Gastroesophageal sphincter (tissue), 4 donors: ENCODE measurements around the gene ANXA2. TPM values are rescaled to one million over a fixed set of nuclear protein-coding genes. Genes with fewer than 3 reads are reported as not detected.

Experiments
- ATAC-seq: fragments of 150-250 bp; one replicate; pipeline ENCODE4 v1.9.1; 2016; ENCODE audit warnings: mild to moderate bottlenecking, moderate library complexity
- H3K27ac ChIP-seq, 4 donors: fragments of 200-600 bp; sonication (generic) in 3 of 4; 1 replicate in 3 of 4; 2 replicates in 1 of 4; pipeline ENCODE4 v1.5.1; 2016 to 2019
- H3K27me3 ChIP-seq: fragments of 200-600 bp; sonication (generic); one replicate; pipeline ENCODE4 v1.5.1; 2019
- H3K36me3 ChIP-seq, 2 donors: fragments of 200-600 bp; sonication (generic); one replicate each; pipeline ENCODE4 v1.5.1; 2019; ENCODE audit warnings: control low read depth in 1 of 2
- H3K4me1 ChIP-seq, 3 donors: fragments of 200-600 bp; sonication (generic); 1 replicate in 2 of 3; 2 replicates in 1 of 3; pipeline ENCODE4 v1.5.1; 2016 to 2019; ENCODE audit warnings: control low read depth in 2 of 3
- H3K4me3 ChIP-seq, 2 donors: fragments of 200-600 bp; sonication (generic); one replicate each; pipeline ENCODE4 v1.5.1; 2019; ENCODE audit warnings: mild to moderate bottlenecking in 1 of 2, moderate library complexity in 1 of 2
- H3K9me3 ChIP-seq, 3 donors: fragments of 200-600 bp; sonication (generic); one replicate each; pipeline ENCODE4 v1.5.1; 2017 to 2019; ENCODE audit warnings: control low read depth in 2 of 3
- CTCF ChIP-seq, 4 experiments: fragments of 200-600 bp in 2 of 4; fragments of 450-650 bp in 2 of 4; sonication (generic) in 1 of 4; IDR thresholded peaks; one replicate each; pipeline ENCODE4 v1.5.1; 2017 to 2019; ENCODE audit warnings: antibody characterized with exemption in 4 of 4, mild to moderate bottlenecking in 2 of 4, moderate library complexity in 2 of 4
- EP300 ChIP-seq: sonication (generic); formaldehyde crosslinking; IDR thresholded peaks from one replicate; pipeline ENCODE4 v1.6.1; 2017; ENCODE audit warnings: antibody characterized with exemption, mild to moderate bottlenecking
- POLR2A ChIP-seq, 2 donors: fragments of 450-650 bp; IDR thresholded peaks; one replicate each; pipeline ENCODE4 v1.6.1; 2017; ENCODE audit warnings: antibody characterized with exemption in 2 of 2, mild to moderate bottlenecking in 2 of 2, moderate library complexity in 1 of 2
- POLR2AphosphoS5 ChIP-seq: sonication (generic); formaldehyde crosslinking; IDR thresholded peaks from one replicate; pipeline ENCODE4 v1.6.1; 2017; ENCODE audit warnings: antibody characterized with exemption
- WGBS, 2 donors: methylation state at CpG; one replicate each; pipeline ENCODE4 v1.1.5; 2018; ENCODE audit warnings: low coverage in 1 of 2; 5-methylcytosine and 5-hydroxymethylcytosine counted together
- total RNA-seq, 4 donors: library from RNA; depleted of rRNA; stranded (reverse); fragments of >200 nt; gene quantifications; one replicate each; pipeline ENCODE4 v1.1.0, GENCODE V29; 2016

ANXA2 gene
- total RNA-seq, 4 donors from 2014 or later: 301 to 793 (median 570) TPM

- Histone ChIP-seq H3K9me3 (no peaks in the 10 kb centered on the region), H3K27me3 (peaks cover 54% of the 10 kb centered on the region), H3K4me3 (no peak overlapping the region), H3K4me1 (no peaks in the 10 kb centered on the region), H3K36me3 (no peaks in the 10 kb centered on the region), H3K27ac (no peak overlapping the region)
- no peak for ATAC-seq
- TF ChIP-seq EP300: no peak
- no peak for TF ChIP-seq POLR2A (IDR thresholded peaks at IDR 0.05)
- TF ChIP-seq CTCF (IDR thresholded peaks at IDR 0.05): no peak
- no peak for TF ChIP-seq POLR2AphosphoS5
- WGBS, 2 donors: 29 to 37% methylated on average over 6 of the region's 6 CpGs
Observed at GRCh38 chr15:60325905-60326304, 71.9 kb downstream of the ANXA2 start.

- WGBS, 2 donors: 39 to 54% methylated on average over 8 to 10 of the region's 10 CpGs
- TF ChIP-seq CTCF (IDR thresholded peaks at IDR 0.05): no peak
- Histone ChIP-seq H3K36me3 (no peaks in the 10 kb centered on the region), H3K9me3 (no peaks in the 10 kb centered on the region), H3K4me1 (no peaks in the 10 kb centered on the region), H3K27ac (no peak overlapping the region), H3K4me3 (no peak overlapping the region), H3K27me3 (peaks cover 54% of the 10 kb centered on the region)
- no peak for ATAC-seq
Observed at GRCh38 chr15:60324706-60325438, 72.9 kb downstream of the ANXA2 start.

GRCh38 chr15:60323322-60323721 is 74.5 kb downstream of the ANXA2 start:
- TF ChIP-seq POLR2A (IDR thresholded peaks at IDR 0.05) (no peak), POLR2AphosphoS5 (no peak), EP300 (no peak), CTCF (IDR thresholded peaks at IDR 0.05) (no peak)
- Histone ChIP-seq H3K4me3 (no peak overlapping the region), H3K27ac (no peak overlapping the region), H3K27me3 (peaks cover 38% of the 10 kb centered on the region), H3K36me3 (no peaks in the 10 kb centered on the region), H3K9me3 (no peaks in the 10 kb centered on the region), H3K4me1 (no peaks in the 10 kb centered on the region)
- ATAC-seq: no peak
- WGBS, 2 donors: 71 to 83% methylated on average over 4 of the region's 5 CpGs

- ATAC-seq: no peak
- WGBS, 2 donors: 80 to 100% methylated on average over 1 of the region's 4 CpGs
Observed at GRCh38 chr15:60320365-60320764, 77.4 kb downstream of the ANXA2 start.

More at GRCh38 chr15:60320365-60320764, 77.4 kb downstream of the ANXA2 start:
- no peak for TF ChIP-seq EP300
- TF ChIP-seq POLR2A (IDR thresholded peaks at IDR 0.05): no peak
- TF ChIP-seq CTCF (IDR thresholded peaks at IDR 0.05): no peak
- no peak for TF ChIP-seq POLR2AphosphoS5
- H3K36me3 ChIP-seq: no peaks in the 10 kb centered on the region
- H3K27ac ChIP-seq: no peak overlapping the region
- no peak overlapping the region for H3K4me3 ChIP-seq
- H3K9me3 ChIP-seq: no peaks in the 10 kb centered on the region
- H3K4me1 ChIP-seq: no peaks in the 10 kb centered on the region
- peaks cover 12% of the 10 kb centered on the region for H3K27me3 ChIP-seq
